Cardiac fibroblast (primary cell): Measurements from ENCODE around the gene ANXA3.
A peak's percentile ranks its signal among the peaks of the same experiment; 100 is the strongest.

Experiments
- DNase-seq, 2 donors: peaks; one replicate each; pipeline versions ENCODE4 v3.0.0 to v3.0.0-alpha.2; 2010; ENCODE audit warnings: low read depth in 2 of 2
- H3K4me3 ChIP-seq, 2 donors: replicated peaks in 1 of 2; 1 replicate in 1 of 2; 2 replicates in 1 of 2; pipeline ENCODE4 v1.5.1; 2011; ENCODE audit warnings: low read depth in 2 of 2, low read length in 2 of 2, mild to moderate bottlenecking in 2 of 2, moderate library complexity in 1 of 2
- TF ChIP-seq, protein P1 (sequence below): IDR thresholded peaks from one replicate; pipeline ENCODE4 v1.5.1; 2011; ENCODE audit warnings: low read depth, mild to moderate bottlenecking, low read length, inconsistent platforms

ANXA3 gene

DNA sequence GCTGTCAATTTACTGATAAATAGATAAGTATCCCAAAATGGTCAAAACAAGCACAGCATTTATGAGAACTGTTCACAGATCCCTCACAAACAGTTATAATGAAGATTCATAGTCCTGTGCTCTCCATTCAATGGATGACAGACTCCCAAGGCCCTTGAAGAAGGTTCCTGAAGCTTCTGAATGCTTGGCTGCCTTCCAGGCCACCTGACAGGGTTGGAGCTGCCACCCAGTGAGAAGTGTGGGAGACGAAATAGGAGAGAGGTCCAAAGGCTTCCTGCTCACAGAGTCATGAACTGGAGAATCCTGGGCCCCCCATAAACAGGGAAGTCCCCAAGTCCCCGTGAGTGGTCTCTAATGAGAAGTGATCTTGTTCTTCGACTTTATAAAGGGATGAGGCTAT is 26.0 kb upstream of the ANXA3 start:
- H3K4me3 ChIP-seq: no peak overlapping the region
- TF ChIP-seq, protein P1, sequence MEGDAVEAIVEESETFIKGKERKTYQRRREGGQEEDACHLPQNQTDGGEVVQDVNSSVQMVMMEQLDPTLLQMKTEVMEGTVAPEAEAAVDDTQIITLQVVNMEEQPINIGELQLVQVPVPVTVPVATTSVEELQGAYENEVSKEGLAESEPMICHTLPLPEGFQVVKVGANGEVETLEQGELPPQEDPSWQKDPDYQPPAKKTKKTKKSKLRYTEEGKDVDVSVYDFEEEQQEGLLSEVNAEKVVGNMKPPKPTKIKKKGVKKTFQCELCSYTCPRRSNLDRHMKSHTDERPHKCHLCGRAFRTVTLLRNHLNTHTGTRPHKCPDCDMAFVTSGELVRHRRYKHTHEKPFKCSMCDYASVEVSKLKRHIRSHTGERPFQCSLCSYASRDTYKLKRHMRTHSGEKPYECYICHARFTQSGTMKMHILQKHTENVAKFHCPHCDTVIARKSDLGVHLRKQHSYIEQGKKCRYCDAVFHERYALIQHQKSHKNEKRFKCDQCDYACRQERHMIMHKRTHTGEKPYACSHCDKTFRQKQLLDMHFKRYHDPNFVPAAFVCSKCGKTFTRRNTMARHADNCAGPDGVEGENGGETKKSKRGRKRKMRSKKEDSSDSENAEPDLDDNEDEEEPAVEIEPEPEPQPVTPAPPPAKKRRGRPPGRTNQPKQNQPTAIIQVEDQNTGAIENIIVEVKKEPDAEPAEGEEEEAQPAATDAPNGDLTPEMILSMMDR: no peak
- no peak for DNase-seq

DNA sequence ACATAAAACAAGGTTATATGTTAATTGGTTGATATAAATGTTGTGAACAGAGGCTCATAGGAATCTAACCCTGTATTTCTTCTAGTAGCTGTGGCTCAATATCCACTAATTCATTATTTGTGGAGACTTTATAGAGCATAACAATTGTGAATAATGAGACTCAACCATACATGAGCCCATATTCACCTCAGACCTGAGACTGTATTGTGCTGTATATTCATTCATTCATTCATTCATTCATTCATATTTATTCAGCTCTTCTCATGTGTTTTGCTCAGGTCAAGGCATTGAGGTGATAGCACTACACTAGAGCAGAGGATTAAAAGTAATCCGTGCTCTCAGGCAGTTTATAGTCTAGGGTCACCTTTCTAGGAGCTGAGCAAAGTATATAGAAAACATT is 24.5 kb upstream of the ANXA3 start:
- no peak overlapping the region for H3K4me3 ChIP-seq
- TF ChIP-seq, protein P1: no peak
- DNase-seq: no peak

DNA sequence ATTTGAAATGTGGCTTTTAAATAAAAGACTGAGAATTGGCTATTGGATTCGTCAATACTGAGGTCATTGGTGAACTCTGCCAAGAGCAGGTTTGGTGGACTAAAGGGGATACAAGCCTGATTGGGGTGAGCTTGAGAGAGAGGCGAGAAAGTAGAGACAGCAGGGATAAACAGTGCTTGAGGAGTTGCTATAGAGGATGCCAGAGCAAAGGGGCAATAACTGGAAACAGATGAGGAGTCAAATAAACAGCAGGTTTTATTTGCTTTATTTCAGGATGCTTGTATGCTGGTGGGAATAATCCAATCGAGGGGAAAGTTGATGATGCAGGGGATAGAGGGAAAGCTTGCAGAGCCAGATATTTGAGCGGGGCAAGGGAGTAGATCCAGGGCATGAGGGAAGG is 24.0 kb upstream of the ANXA3 start:
- TF ChIP-seq, protein P1: no peak
- no peak for DNase-seq
- H3K4me3 ChIP-seq: no peak overlapping the region

DNA sequence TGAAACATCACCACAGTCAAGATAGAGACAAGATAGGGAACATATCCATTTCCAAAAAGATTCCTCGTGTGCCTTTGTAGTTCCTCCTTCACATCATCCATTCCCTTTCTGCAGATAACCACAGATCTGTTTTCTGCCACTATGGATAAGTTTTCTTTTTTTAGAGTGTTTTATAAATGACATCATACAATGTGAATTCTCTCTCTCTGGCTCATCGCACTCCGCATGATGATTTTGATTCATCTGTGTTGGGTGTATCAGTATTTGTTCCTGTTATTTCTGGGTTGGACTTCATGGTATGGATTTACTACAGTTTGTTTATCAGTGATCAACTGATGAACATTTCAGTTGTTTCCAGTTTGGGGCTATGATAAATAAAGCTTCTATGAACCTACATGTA is 23.2 kb upstream of the ANXA3 start:
- no peak overlapping the region for H3K4me3 ChIP-seq
- TF ChIP-seq, protein P1: no peak
- peak in 1 of 2 donors; percentile 66 for DNase-seq

DNA sequence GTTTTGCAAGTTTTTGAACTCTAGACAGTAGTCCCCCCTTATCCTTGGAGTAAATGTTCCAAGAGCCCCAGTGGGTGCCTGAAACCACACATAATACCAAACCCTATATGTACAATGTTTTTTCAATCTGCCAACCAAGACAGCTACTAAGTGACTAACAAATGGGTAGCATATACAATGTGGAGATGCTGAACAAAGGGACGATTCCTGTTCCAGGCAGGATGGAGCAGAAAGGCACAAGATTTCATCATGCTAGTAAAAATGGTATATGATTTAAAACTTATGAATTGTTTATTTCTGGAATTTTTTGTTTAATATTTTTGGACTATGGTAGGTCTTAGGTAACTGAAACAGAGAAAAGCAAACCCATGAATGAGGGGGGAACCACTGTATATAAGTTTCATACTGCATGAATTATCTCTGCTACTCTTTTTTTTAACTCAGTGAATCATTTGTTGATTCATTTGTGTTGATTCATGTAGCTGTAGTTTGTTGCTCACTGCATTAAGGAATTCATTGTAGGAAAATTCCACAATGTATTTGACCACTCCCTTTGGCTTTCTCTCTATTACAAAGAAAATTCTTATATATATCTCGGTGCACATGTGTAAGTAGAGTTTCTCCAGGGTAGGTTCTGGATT is 21.9 kb upstream of the ANXA3 start:
- peak; percentile 54 to 80 for DNase-seq
- TF ChIP-seq, protein P1: no peak
- no peak overlapping the region for H3K4me3 ChIP-seq

DNA sequence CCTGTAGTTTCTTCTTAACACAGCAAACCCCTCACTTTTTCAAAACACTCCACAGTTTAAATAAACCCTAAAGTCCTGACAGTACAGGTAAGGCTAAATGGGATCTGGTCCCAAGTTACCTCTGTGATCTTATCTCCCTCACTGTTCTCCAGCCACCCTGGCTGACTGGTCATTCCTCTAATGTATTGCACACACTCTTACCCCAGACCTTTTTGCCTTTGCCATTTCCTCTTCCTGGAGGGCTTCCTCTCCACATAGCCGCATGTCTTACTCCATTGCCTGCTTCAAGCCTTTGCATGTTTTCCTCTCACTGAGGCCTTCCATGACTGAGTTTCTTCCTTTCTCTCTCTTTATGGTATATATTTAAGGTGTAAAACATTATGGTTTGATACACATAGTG is 19.5 kb upstream of the ANXA3 start:
- DNase-seq: no peak
- TF ChIP-seq, protein P1: no peak
- H3K4me3 ChIP-seq: no peak overlapping the region

DNA sequence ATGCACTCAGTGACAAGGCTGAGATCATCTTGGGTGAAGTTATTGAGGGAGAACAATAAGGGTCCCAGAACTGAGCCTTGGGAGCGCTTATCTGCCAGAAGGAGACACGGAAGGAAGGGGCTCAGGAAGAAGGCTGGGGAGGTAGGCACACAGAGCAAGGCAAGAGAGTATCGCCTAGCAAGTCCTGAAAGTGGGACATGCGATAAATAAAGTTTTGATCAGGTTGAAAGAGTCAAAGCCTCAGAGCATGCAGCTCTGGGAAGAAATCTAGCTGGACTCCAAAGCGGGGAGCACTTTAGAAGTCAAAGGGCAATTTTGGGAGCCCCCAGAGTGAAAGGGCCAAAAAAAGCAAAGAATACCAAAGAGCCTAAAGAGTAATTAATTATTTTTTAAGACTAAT is 17.7 kb upstream of the ANXA3 start:
- no peak overlapping the region for H3K4me3 ChIP-seq
- DNase-seq: no peak
- TF ChIP-seq, protein P1: no peak
